Osteocyte (in vitro differentiated cells): ENCODE measurements around the gene RAB4B. TPM values are rescaled to one million over a fixed set of nuclear protein-coding genes. Genes with fewer than 3 reads are reported as not detected.
A peak's percentile ranks its signal among the peaks of the same experiment; 100 is the strongest.
"Not testable (repeated sequence)": the region's sequence is repeated elsewhere in the genome, so short reads cannot be mapped to it uniquely, and the experiment has no call there.

ENCODE experiments used
- DNase-seq: peaks from one replicate; pipeline ENCODE4 v3.0.0; 2021; ENCODE audit warnings: mixed read lengths; ENCODE audit not compliant: unreplicated experiment; ENCODE audit errors: extremely low spot score
- H3K27ac Mint-ChIP-seq: one replicate; pipeline ENCODE4 v1.8.0; 2021; ENCODE audit warnings: mild to moderate bottlenecking, mixed read lengths; ENCODE audit not compliant: unreplicated experiment
- H3K27me3 Mint-ChIP-seq: one replicate; pipeline ENCODE4 v1.8.0; 2021; ENCODE audit warnings: mixed read lengths; ENCODE audit not compliant: unreplicated experiment
- H3K36me3 Mint-ChIP-seq: one replicate; pipeline ENCODE4 v1.8.0; 2021; ENCODE audit warnings: mixed read lengths; ENCODE audit not compliant: unreplicated experiment
- H3K4me1 Mint-ChIP-seq: one replicate; pipeline ENCODE4 v1.8.0; 2021; ENCODE audit warnings: mixed read lengths; ENCODE audit not compliant: unreplicated experiment
- H3K4me3 Mint-ChIP-seq: one replicate; pipeline ENCODE4 v1.8.0; 2021; ENCODE audit warnings: mild to moderate bottlenecking, moderate library complexity, mixed read lengths; ENCODE audit not compliant: unreplicated experiment
- H3K9me3 Mint-ChIP-seq: one replicate; pipeline ENCODE4 v1.8.0; 2021; ENCODE audit warnings: mixed read lengths; ENCODE audit not compliant: unreplicated experiment
- total RNA-seq: library from RNA; stranded (reverse); gene quantifications from 2 replicates; pipeline ENCODE4 v1.2.1, GENCODE V29; 2021
- TF ChIP-seq, protein P1 (sequence below): fragments of 200-600 bp; sonication (generic); IDR thresholded peaks from 2 replicates; pipeline ENCODE4 v1.5.0; 2021; ENCODE audit warnings: antibody characterized with exemption, mild to moderate bottlenecking, moderate library complexity

The RAB4B gene
- total RNA-seq, 1 donor from 2014 or later = 19.7 TPM

DNA sequence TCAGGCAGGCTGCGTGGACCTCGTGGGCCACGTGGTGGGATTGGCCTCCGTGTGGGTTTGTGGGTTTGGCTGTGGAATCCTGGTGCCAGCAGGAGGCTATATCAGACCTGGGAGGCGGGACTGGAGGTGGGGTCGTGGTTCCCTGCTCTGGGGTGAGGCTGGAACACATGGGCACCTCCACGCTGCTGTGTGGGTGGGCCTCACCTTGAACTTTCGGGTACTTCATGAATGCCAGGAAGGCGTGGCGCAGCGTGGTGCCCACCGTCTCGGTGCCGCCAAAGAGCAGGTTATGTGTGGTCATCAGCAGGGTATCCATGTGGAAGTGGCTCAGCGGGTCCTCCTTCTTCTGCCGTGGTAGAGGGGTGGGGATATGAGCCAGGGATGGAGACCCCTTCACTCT, 46.9 kb downstream of the RAB4B start:
- H3K36me3 Mint-ChIP-seq = peaks cover 14% of the 10 kb centered on the region
- DNase-seq, H3K27ac Mint-ChIP-seq, H3K27me3 Mint-ChIP-seq, H3K4me1 Mint-ChIP-seq, H3K4me3 Mint-ChIP-seq, H3K9me3 Mint-ChIP-seq: not testable (repeated sequence)

GRCh38 chr19:40825460-40826095, 47.5 kb downstream of the RAB4B start:
- H3K27ac Mint-ChIP-seq, DNase-seq, H3K4me3 Mint-ChIP-seq: not testable (repeated sequence)

GRCh38 chr19:40826312-40826698, 48.3 kb downstream of the RAB4B start:
- H3K27ac Mint-ChIP-seq = not testable (repeated sequence)

More at GRCh38 chr19:40825460-40826095, 47.5 kb downstream of the RAB4B start:
- peaks cover 14% of the 10 kb centered on the region for H3K36me3 Mint-ChIP-seq
- H3K9me3 Mint-ChIP-seq, H3K27me3 Mint-ChIP-seq, H3K4me1 Mint-ChIP-seq: not testable (repeated sequence)

DNA sequence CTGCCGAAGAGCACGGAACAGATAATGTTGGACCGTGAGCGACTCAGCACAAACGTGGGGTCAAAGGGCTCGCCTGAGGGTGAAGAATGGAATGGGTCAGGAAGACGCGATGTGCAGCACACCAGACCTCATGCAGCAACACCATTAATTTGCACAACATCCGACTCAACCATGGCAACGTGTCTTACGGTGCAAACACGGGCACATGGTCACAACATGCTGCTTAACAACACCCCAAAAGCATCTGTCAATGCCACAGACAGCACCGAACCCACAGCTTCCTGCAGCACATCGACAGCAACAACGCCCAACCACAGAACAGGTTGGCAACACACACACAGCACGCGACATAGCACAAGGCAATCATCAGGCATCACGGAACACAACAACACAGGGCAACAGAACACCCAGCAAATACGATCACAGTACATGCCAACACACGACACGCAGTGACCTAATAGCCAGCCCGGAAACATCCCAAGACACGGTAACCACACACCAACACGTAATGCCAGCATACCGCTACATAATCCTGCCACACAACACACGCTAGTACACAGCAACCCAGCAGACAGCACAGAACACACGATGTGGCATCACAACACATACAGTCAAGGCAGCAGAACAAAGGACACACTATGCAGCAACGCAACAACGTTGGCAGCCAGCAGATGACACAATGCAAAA, 48.8 kb downstream of the RAB4B start:
- not testable (repeated sequence) for H3K27me3 Mint-ChIP-seq

More at GRCh38 chr19:40826312-40826698, 48.3 kb downstream of the RAB4B start:
- not testable (repeated sequence) for H3K4me1 Mint-ChIP-seq, H3K4me3 Mint-ChIP-seq, H3K9me3 Mint-ChIP-seq, DNase-seq, H3K27me3 Mint-ChIP-seq
- peaks cover 14% of the 10 kb centered on the region for H3K36me3 Mint-ChIP-seq

GRCh38 chr19:40827386-40828247, 49.6 kb downstream of the RAB4B start:
- DNase-seq = no peak
- Mint-ChIP-seq H3K36me3 (peaks cover 14% of the 10 kb centered on the region), H3K27ac (no peak overlapping the region), H3K4me1 (peaks cover 19% of the 10 kb centered on the region), H3K9me3 (no peaks in the 10 kb centered on the region), H3K4me3 (no peak overlapping the region), H3K27me3 (no peaks in the 10 kb centered on the region)
- TF ChIP-seq, protein P1, sequence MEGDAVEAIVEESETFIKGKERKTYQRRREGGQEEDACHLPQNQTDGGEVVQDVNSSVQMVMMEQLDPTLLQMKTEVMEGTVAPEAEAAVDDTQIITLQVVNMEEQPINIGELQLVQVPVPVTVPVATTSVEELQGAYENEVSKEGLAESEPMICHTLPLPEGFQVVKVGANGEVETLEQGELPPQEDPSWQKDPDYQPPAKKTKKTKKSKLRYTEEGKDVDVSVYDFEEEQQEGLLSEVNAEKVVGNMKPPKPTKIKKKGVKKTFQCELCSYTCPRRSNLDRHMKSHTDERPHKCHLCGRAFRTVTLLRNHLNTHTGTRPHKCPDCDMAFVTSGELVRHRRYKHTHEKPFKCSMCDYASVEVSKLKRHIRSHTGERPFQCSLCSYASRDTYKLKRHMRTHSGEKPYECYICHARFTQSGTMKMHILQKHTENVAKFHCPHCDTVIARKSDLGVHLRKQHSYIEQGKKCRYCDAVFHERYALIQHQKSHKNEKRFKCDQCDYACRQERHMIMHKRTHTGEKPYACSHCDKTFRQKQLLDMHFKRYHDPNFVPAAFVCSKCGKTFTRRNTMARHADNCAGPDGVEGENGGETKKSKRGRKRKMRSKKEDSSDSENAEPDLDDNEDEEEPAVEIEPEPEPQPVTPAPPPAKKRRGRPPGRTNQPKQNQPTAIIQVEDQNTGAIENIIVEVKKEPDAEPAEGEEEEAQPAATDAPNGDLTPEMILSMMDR = no peak

More for the DNA sequence above, 48.8 kb downstream of the RAB4B start:
- Mint-ChIP-seq H3K4me1 (peaks cover 13% of the 10 kb centered on the region), H3K36me3 (peaks cover 14% of the 10 kb centered on the region)
- not testable (repeated sequence) for H3K4me3 Mint-ChIP-seq, H3K27ac Mint-ChIP-seq, H3K9me3 Mint-ChIP-seq, DNase-seq

GRCh38 chr19:40829205-40829604, 51.2 kb downstream of the RAB4B start:
- Mint-ChIP-seq H3K27me3 (no peaks in the 10 kb centered on the region), H3K27ac (no peak overlapping the region), H3K36me3 (peaks cover 14% of the 10 kb centered on the region), H3K9me3 (no peaks in the 10 kb centered on the region), H3K4me1 (peaks cover 24% of the 10 kb centered on the region), H3K4me3 (no peak overlapping the region)
- TF ChIP-seq, protein P1 = no peak
- DNase-seq = no peak

- Mint-ChIP-seq H3K27ac (peak overlapping the region; percentile 10), H3K36me3 (peaks cover 14% of the 10 kb centered on the region), H3K4me1 (peaks cover 24% of the 10 kb centered on the region)
- H3K4me3 Mint-ChIP-seq, H3K27me3 Mint-ChIP-seq, DNase-seq, H3K9me3 Mint-ChIP-seq: not testable (repeated sequence)
Observed at GRCh38 chr19:40830741-40831140, 52.7 kb downstream of the RAB4B start.
